HCT116 (cell line): ENCODE data around the gene ARHGAP12. TPM values are rescaled to one million over a fixed set of nuclear protein-coding genes. Genes with fewer than 3 reads are reported as not detected.

ENCODE experiments used
- ATAC-seq: fragments of 200-7000 bp; cut with Tn5 transposase; 2 replicates; pipeline ENCODE4 v1.9.1; 2020; ENCODE audit warnings: mild to moderate bottlenecking, moderate library complexity
- BruUV-seq: library from RNA; stranded (reverse); fragments of 400-500 nt; replicated peaks from 2 replicates; lab custom pipeline; 2021; lab: Mats Ljungman, UMichigan
- CTCF ChIA-PET: fragments of 300-600 bp; sonication (Branson Sonifier 250); formaldehyde crosslinking; loops from one replicate; lab custom pipeline; 2021; ENCODE audit warnings: antibody characterized with exemption; lab: Charles Lee
- POLR2A ChIA-PET: fragments of 300-600, 350-600 bp; sonication (Branson Sonifier 250); formaldehyde crosslinking; loops from one replicate; lab custom pipeline; 2021; ENCODE audit warnings: antibody characterized with exemption; lab: Charles Lee
- RAD21 ChIA-PET, 2 experiments: fragments of 300-600 bp; sonication (Branson Sonifier 250); formaldehyde crosslinking; loops; one replicate each; lab custom pipeline; 2023; ENCODE audit warnings: low total read pairs in 2 of 2; ENCODE audit not compliant: uncharacterized antibody in 2 of 2, unreplicated experiment in 2 of 2, low non-redundant PET in 1 of 2; lab: Charles Lee
- DNase-seq: peaks from one replicate; pipeline ENCODE4 v3.0.0-alpha.2; 2010; ENCODE audit warnings: low read depth, low spot score
- H2AFZ ChIP-seq: fragments of 200-600 bp; shearing (Covaris generic), sonication (generic); 2 replicates; pipeline ENCODE4 v1.6.1; 2017; ENCODE audit warnings: low read depth, mixed run types, mixed read lengths, antibody characterized with exemption, low read length; ENCODE audit not compliant: poor library complexity, severe bottlenecking
- H3K27ac ChIP-seq: 2 replicates; pipeline ENCODE4 v1.5.1; 2012; ENCODE audit warnings: low read depth, low read length
- H3K27me3 ChIP-seq: fragments of 200-600 bp; sonication (generic); 2 replicates; pipeline ENCODE4 v1.6.1; 2016; ENCODE audit warnings: mixed run types, low read length, mixed read lengths; ENCODE audit not compliant: insufficient read depth
- H3K36me3 ChIP-seq, 2 experiments: fragments of 200-500 bp in 1 of 2; fragments of 200-600 bp in 1 of 2; sonication (Bioruptor generic) in 1 of 2; sonication (generic) in 1 of 2; 2 replicates each; pipeline versions ENCODE4 v1.5.1 to v1.6.1; 2014 to 2016; ENCODE audit warnings: low read length in 2 of 2, inconsistent platforms in 1 of 2, mixed read lengths in 1 of 2, mixed run types in 1 of 2; ENCODE audit not compliant: insufficient read depth in 2 of 2, control insufficient read depth in 1 of 2
- H3K4me1 ChIP-seq, 2 experiments: fragments of 200-600 bp in 1 of 2; sonication (generic) in 1 of 2; 2 replicates each; pipeline versions ENCODE4 v1.5.1 to v1.6.1; 2012 to 2017; ENCODE audit warnings: low read length in 2 of 2, inconsistent platforms in 1 of 2, mild to moderate bottlenecking in 1 of 2, mixed read lengths in 1 of 2, mixed run types in 1 of 2, moderate library complexity in 1 of 2; ENCODE audit not compliant: insufficient read depth in 2 of 2, control insufficient read depth in 1 of 2
- H3K4me2 ChIP-seq: fragments of 200-600 bp; sonication (generic); 2 replicates; pipeline ENCODE4 v1.6.1; 2017; ENCODE audit warnings: mixed run types, low read length, mixed read lengths
- H3K4me3 ChIP-seq, 2 experiments: fragments of 200-600 bp in 1 of 2; sonication (generic) in 1 of 2; replicated peaks in 1 of 2; 2 replicates each; pipeline ENCODE4 v1.5.1; 2011 to 2016; ENCODE audit warnings: low read length in 2 of 2, control low read depth in 1 of 2, low read depth in 1 of 2, mild to moderate bottlenecking in 1 of 2, mixed read lengths in 1 of 2, mixed run types in 1 of 2
- H3K79me2 ChIP-seq: fragments of 200-600 bp; sonication (generic); 2 replicates; pipeline ENCODE4 v1.6.1; 2017; ENCODE audit warnings: mild to moderate bottlenecking, mixed run types, low read length, moderate library complexity, mixed read lengths; ENCODE audit not compliant: insufficient read depth
- H3K9ac ChIP-seq: fragments of 200-600 bp; sonication (generic); 2 replicates; pipeline ENCODE4 v1.6.1; 2016; ENCODE audit warnings: low read length, mixed read lengths
- H3K9me2 ChIP-seq: fragments of 200-600 bp; sonication (generic), shearing (Covaris generic); 2 replicates; pipeline ENCODE4 v1.6.1; 2017; ENCODE audit warnings: mixed run types, mild to moderate bottlenecking, moderate library complexity; ENCODE audit not compliant: insufficient read depth
- H3K9me3 ChIP-seq, 2 experiments: fragments of 200-500 bp in 1 of 2; fragments of 200-600 bp in 1 of 2; sonication (Bioruptor generic) in 1 of 2; sonication (generic) in 1 of 2; 2 replicates each; pipeline ENCODE4 v1.6.1; 2014 to 2017; ENCODE audit warnings: low read length in 2 of 2, mixed read lengths in 2 of 2, inconsistent platforms in 1 of 2, low read depth in 1 of 2, mild to moderate bottlenecking in 1 of 2, mixed run types in 1 of 2, moderate library complexity in 1 of 2; ENCODE audit not compliant: control insufficient read depth in 1 of 2, insufficient read depth in 1 of 2
- H4K20me1 ChIP-seq: fragments of 200-600 bp; sonication (generic), shearing (Covaris generic); 2 replicates; pipeline ENCODE4 v1.6.1; 2017; ENCODE audit warnings: mixed run types, mild to moderate bottlenecking, moderate library complexity; ENCODE audit not compliant: insufficient read depth
- CBX3 ChIP-seq: IDR thresholded peaks from 2 replicates; pipeline ENCODE4 v1.6.1; 2012; ENCODE audit warnings: low read depth
- CTCF ChIP-seq, 3 experiments: fragments of 200-600 bp in 1 of 3; sonication (generic) in 1 of 3; IDR thresholded peaks in 2 of 3; conservative IDR thresholded peaks in 1 of 3; 2 replicates each; pipeline ENCODE4 v1.5.1; 2012 to 2017; ENCODE audit warnings: low read depth in 2 of 3, low read length in 2 of 3, antibody characterized with exemption in 1 of 3, borderline replicate concordance in 1 of 3, control low read depth in 1 of 3, mild to moderate bottlenecking in 1 of 3, mixed read lengths in 1 of 3, mixed run types in 1 of 3, moderate library complexity in 1 of 3; ENCODE audit not compliant: insufficient read depth in 1 of 3
- EGR1 ChIP-seq: IDR thresholded peaks from 2 replicates; pipeline ENCODE4 v1.6.1; 2012; ENCODE audit warnings: low read depth
- ELF1 ChIP-seq: IDR thresholded peaks from 2 replicates; pipeline ENCODE4 v1.6.1; 2012; ENCODE audit warnings: low read depth, borderline replicate concordance
- EZH2phosphoT487 ChIP-seq: fragments of 200-600 bp; IDR thresholded peaks from 2 replicates; pipeline ENCODE4 v1.6.1; 2018; ENCODE audit warnings: antibody characterized with exemption, borderline replicate concordance
- FOSL1 ChIP-seq: IDR thresholded peaks from 2 replicates; pipeline ENCODE4 v1.6.1; 2012; ENCODE audit warnings: low read depth
- JUND ChIP-seq: IDR thresholded peaks from 2 replicates; pipeline ENCODE4 v1.6.1; 2012
- POLR2A ChIP-seq: IDR thresholded peaks from 2 replicates; pipeline ENCODE4 v1.7.0; 2011; ENCODE audit warnings: borderline replicate concordance; ENCODE audit not compliant: insufficient read depth, insufficient read length; ENCODE audit errors: extremely low read depth
- POLR2AphosphoS5 ChIP-seq: IDR thresholded peaks from 2 replicates; pipeline ENCODE4 v1.6.1; 2011; ENCODE audit warnings: mild to moderate bottlenecking, low read depth, low read length, moderate library complexity
- RAD21 ChIP-seq: IDR thresholded peaks from 2 replicates; pipeline ENCODE4 v1.6.1; 2012; ENCODE audit warnings: low read depth, mild to moderate bottlenecking
- SRF ChIP-seq: IDR thresholded peaks from 2 replicates; pipeline ENCODE4 v1.6.1; 2012; ENCODE audit warnings: low read depth
- TCF7L2 ChIP-seq: IDR thresholded peaks from 2 replicates; pipeline ENCODE4 v1.7.0; 2011; ENCODE audit warnings: borderline replicate concordance, inconsistent platforms; ENCODE audit not compliant: insufficient read depth, insufficient read length; ENCODE audit errors: extremely low read depth
- ZNF274 ChIP-seq: fragments of 200-500 bp; sonication (Bioruptor generic); IDR thresholded peaks from 2 replicates; pipeline ENCODE4 v1.6.1; 2014; ENCODE audit warnings: mild to moderate bottlenecking, low read depth, low read length, inconsistent platforms
- intact Hi-C: fragments of 100-400 bp; cut with micrococcal nuclease; formaldehyde crosslinking; loops from 2 replicates; pipeline ENCODE4 v1.10.0; 2022
- total RNA-seq: library from RNA; stranded (reverse); gene quantifications from one replicate; pipeline ENCODE4 v1.2.1, GENCODE V29; 2021; ENCODE audit not compliant: unreplicated experiment
- TF ChIP-seq, protein P1 (sequence below): IDR thresholded peaks from 2 replicates; pipeline ENCODE4 v1.6.1; 2012

ARHGAP12 gene
- total RNA-seq, 1 experiment from 2014 or later, result 80.3 TPM

- TF ChIP-seq CTCF (IDR thresholded peaks at IDR 0.05 in 2 of 3, conservative IDR thresholded peaks at IDR 0.05 in 1 of 3; ENCODE audit: borderline replicate concordance in 1 of 3, insufficient read depth in 1 of 3, low read depth in 2 of 3, low read length in 2 of 3) (peak; percentile 39 to 67 (median 54); a peak in 4 of 6 replicates), EZH2phosphoT487 (no peak), FOSL1 (peak; percentile 53), TCF7L2 (no peak)
Observed at GRCh38 chr10:31947144-31947926, 18.7 kb upstream of the ARHGAP12 start (continued).

DNA sequence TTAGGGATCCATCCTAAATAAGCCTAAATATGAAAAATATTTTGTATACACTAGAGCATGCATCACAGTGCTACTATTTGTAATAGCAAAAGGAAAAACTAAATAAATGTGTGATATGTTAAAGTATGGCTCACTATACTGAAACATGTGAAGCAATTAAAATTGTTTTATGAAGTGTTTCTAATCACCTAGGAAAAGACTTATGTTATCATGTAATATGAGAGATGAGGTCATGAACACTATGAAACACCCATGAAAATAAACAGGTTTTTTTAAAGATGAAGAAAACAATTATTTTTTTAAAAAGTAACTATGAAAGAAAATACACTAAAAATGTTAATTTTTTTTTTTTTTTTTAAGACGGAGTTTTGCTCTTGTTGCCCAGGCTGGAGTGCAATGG, 16.8 kb upstream of the ARHGAP12 start:
- DNase-seq (no peak), ATAC-seq (no peak)
- no peaks in the 10 kb centered on the region for H3K27me3 ChIP-seq
- ChIA-PET RAD21 (interaction anchor here in 1 of 2 experiments (1.0 kb wide), 1 partner anchor 15 kb away, joined by 3 read pairs; no protein-coding TSS in a partner anchor), CTCF (interaction anchor here (1.3 kb wide), 1 partner anchor 83 kb away, joined by 5 read pairs; no protein-coding TSS in a partner anchor), POLR2A (interaction anchor here (1.2 kb wide), 2 partner anchors 9 to 17 kb away, joined by 3 to 5 read pairs; partner anchors contain the start of gene ARHGAP12)
- peak overlapping the region; percentile 46 for H3K9ac ChIP-seq
- no peaks in the 10 kb centered on the region for H3K9me3 ChIP-seq
- H3K4me1 ChIP-seq, result peaks cover 72 to 84% of the 10 kb centered on the region in 2 experiments
- H3K4me3 ChIP-seq, result no peak overlapping the region
- H3K36me3 ChIP-seq, result no peaks in the 10 kb centered on the region
- no TSS peak for BruUV-seq
- intact Hi-C loops, result no loop called here
- 0 out of 2 replicates have a peak, but pooled peaks cover 7% of the 10 kb centered on the region for H3K79me2 ChIP-seq
- peak overlapping the region; percentile 63 for H2AFZ ChIP-seq
- TF ChIP-seq CBX3, result no peak
- TF ChIP-seq, protein P1, sequence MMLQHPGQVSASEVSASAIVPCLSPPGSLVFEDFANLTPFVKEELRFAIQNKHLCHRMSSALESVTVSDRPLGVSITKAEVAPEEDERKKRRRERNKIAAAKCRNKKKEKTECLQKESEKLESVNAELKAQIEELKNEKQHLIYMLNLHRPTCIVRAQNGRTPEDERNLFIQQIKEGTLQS, result no peak
- no peak for TF ChIP-seq POLR2AphosphoS5
- TF ChIP-seq SRF, result no peak
- no peak for TF ChIP-seq EZH2phosphoT487
- no peak for TF ChIP-seq JUND
- no peak for TF ChIP-seq ZNF274
- TF ChIP-seq POLR2A, result no peak
- no peak for TF ChIP-seq FOSL1
- TF ChIP-seq EGR1, result no peak
- TF ChIP-seq ELF1, result no peak
- TF ChIP-seq RAD21, result no peak
- H3K4me2 ChIP-seq, result peak overlapping the region; percentile 56
- H3K9me2 ChIP-seq, result no peaks in the 10 kb centered on the region
- peak overlapping the region; percentile 95 for H3K27ac ChIP-seq
- no peaks in the 10 kb centered on the region for H4K20me1 ChIP-seq
